Ishikawa (cell line): ENCODE data around the gene PPM1K.

Experiments used
- CEBPB ChIP-seq: IDR thresholded peaks from 2 replicates; pipeline ENCODE4 v1.6.1; 2012
- CREB1 ChIP-seq: IDR thresholded peaks from 2 replicates; pipeline ENCODE4 v1.6.1; 2012; ENCODE audit warnings: low read depth
- EGR1 ChIP-seq: IDR thresholded peaks from 2 replicates; pipeline ENCODE4 v1.6.1; 2012
- EP300 ChIP-seq: IDR thresholded peaks from 2 replicates; pipeline ENCODE4 v1.6.1; 2012; ENCODE audit warnings: borderline replicate concordance
- FOXM1 ChIP-seq: IDR thresholded peaks from 2 replicates; pipeline ENCODE4 v1.6.1; 2012; ENCODE audit warnings: low read depth, borderline replicate concordance
- NFIC ChIP-seq: IDR thresholded peaks from 2 replicates; pipeline ENCODE4 v1.6.1; 2012
- RAD21 ChIP-seq: IDR thresholded peaks from 2 replicates; pipeline ENCODE4 v1.6.1; 2012; ENCODE audit warnings: low read depth
- TAF1 ChIP-seq: IDR thresholded peaks from 2 replicates; pipeline ENCODE4 v1.6.1; 2012; ENCODE audit warnings: low read depth, mild to moderate bottlenecking
- TCF12 ChIP-seq: IDR thresholded peaks from 2 replicates; pipeline ENCODE4 v1.6.1; 2012; ENCODE audit warnings: low read depth
- TEAD4 ChIP-seq: IDR thresholded peaks from 2 replicates; pipeline ENCODE4 v1.6.1; 2012
- YY1 ChIP-seq: IDR thresholded peaks from 2 replicates; pipeline ENCODE4 v1.6.1; 2012; ENCODE audit warnings: low read depth
- ZBTB7A ChIP-seq: IDR thresholded peaks from 2 replicates; pipeline ENCODE4 v1.6.1; 2012; ENCODE audit warnings: low read depth
- TF ChIP-seq, protein P1 (sequence below): IDR thresholded peaks from 2 replicates; pipeline ENCODE4 v1.6.1; 2012; ENCODE audit warnings: low read depth, mild to moderate bottlenecking
- TF ChIP-seq, protein P2 (sequence below): IDR thresholded peaks from 2 replicates; pipeline ENCODE4 v1.6.1; 2012
- TF ChIP-seq, protein P3 (sequence below): IDR thresholded peaks from 2 replicates; pipeline ENCODE4 v1.6.1; 2012

Gene PPM1K

DNA sequence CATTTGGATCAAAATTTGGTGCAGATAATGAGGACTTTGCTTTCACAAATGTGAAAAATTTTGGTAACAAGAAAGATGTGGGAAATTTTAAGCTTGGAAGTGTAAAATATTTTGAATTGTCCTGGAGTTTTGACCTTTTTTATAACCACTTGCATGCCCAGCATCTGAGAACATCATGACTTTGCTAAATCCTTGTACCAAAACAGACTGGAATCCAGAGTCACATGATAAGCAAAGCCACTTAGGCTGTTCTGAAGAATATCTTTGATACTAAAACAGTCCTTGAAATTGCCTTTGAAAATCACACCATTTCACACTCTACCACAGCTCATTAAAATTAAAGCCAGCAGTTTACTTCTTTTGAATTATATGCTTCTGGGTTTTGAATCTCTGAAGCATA is 2.5 kb upstream of the PPM1K start:
- TF ChIP-seq TEAD4 (no peak), ZBTB7A (no peak), CREB1 (no peak), EP300 (no peak), NFIC (no peak), EGR1 (no peak), TCF12 (no peak), YY1 (no peak)
- TF ChIP-seq, protein P1, sequence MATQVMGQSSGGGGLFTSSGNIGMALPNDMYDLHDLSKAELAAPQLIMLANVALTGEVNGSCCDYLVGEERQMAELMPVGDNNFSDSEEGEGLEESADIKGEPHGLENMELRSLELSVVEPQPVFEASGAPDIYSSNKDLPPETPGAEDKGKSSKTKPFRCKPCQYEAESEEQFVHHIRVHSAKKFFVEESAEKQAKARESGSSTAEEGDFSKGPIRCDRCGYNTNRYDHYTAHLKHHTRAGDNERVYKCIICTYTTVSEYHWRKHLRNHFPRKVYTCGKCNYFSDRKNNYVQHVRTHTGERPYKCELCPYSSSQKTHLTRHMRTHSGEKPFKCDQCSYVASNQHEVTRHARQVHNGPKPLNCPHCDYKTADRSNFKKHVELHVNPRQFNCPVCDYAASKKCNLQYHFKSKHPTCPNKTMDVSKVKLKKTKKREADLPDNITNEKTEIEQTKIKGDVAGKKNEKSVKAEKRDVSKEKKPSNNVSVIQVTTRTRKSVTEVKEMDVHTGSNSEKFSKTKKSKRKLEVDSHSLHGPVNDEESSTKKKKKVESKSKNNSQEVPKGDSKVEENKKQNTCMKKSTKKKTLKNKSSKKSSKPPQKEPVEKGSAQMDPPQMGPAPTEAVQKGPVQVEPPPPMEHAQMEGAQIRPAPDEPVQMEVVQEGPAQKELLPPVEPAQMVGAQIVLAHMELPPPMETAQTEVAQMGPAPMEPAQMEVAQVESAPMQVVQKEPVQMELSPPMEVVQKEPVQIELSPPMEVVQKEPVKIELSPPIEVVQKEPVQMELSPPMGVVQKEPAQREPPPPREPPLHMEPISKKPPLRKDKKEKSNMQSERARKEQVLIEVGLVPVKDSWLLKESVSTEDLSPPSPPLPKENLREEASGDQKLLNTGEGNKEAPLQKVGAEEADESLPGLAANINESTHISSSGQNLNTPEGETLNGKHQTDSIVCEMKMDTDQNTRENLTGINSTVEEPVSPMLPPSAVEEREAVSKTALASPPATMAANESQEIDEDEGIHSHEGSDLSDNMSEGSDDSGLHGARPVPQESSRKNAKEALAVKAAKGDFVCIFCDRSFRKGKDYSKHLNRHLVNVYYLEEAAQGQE, result no peak
- TF ChIP-seq, protein P2, sequence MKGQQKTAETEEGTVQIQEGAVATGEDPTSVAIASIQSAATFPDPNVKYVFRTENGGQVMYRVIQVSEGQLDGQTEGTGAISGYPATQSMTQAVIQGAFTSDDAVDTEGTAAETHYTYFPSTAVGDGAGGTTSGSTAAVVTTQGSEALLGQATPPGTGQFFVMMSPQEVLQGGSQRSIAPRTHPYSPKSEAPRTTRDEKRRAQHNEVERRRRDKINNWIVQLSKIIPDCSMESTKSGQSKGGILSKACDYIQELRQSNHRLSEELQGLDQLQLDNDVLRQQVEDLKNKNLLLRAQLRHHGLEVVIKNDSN, result no peak

DNA sequence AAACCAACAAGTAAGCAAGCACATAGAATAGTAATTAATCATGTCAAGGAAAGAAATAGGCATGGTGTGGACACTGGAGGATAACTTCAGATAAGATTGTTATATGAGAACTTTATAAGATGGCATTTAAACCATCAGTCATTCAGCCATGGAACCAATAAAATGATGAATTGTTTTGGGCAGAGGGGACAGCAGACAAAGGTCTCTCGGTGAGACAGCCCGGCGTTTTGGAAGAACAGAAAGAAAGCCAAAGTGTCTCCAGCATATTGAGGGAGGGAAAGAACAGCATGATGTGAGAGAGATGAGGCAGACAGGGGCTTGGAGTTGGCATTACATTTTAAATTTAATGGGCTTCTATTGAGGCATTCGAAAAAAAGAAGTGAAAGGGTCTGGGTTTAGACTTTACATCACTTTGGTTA is 883 bp upstream of the PPM1K start:
- TF ChIP-seq NFIC (no peak), FOXM1 (no peak)
- TF ChIP-seq, protein P3, sequence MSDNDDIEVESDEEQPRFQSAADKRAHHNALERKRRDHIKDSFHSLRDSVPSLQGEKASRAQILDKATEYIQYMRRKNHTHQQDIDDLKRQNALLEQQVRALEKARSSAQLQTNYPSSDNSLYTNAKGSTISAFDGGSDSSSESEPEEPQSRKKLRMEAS, result no peak

DNA sequence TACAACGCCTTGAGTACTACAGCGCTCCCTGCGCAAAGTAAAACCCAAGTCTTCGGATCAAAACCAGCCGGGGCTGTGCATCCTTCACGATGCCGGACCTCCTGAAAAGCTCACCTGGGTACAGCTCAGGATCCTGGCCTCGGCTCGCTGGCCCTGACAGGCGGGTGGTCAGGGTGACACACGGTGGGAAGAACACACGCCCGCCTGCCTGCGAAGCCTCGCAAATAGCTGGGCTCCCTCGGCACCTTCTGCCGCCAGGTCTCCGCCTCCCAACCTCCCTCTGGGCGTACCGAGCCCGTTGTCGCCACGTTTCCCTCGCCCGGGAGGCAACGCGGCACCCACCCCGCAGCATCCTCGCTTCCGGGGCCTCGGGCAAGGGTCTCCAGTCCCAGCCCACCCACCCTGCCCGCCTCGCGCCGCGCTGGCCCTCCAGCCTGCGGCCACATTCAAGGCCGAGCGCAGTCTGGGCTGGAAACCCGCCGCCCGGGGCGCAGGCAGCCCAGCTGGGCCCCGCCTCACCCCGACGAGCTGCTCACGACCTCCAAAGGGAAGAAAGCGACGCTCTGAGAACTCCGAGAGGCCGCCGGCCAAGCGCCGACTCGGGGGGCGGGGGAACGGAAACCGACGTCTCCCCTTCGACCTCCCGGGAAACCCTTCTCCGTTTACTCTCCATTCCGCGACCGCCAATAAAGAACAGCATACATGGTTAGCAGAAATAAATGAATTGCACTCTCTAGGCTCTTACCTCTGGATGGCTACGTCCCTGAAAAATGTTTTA is 511 bp downstream of the PPM1K start:
- TF ChIP-seq, protein P3, result peak; percentile 82
- TF ChIP-seq, protein P1, result no peak

DNA sequence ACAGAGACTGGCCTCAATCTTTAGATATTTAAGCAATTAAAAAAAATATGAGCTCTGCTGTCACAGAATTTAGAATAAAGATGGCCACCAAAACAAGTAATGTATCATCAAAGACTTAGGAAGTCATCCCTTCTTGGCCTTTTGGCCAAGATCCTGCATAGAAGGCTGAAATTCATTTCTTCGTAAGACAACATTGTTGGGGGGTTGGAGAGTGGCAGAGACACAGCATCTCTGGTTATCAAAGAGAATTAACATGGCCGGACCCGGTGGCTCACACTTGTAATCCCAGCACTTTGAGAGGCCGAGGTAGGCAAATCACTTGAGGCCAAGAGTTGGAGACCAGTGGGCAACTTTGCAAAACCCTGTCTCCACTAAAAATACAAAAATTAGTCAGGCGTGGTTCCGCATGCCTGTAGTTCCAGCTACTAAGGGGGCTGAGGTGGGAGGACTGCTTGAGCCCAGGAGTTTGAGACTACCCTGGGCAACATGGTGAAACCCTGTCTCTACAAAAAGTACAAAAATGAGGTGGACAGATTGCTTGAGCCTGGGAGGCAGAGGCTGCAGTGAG is 4.0 kb downstream of the PPM1K start:
- TF ChIP-seq, protein P1, result no peak
- TF ChIP-seq, protein P2, result no peak
- TF ChIP-seq TEAD4, result no peak
- no peak for TF ChIP-seq TAF1
- TF ChIP-seq ZBTB7A, result no peak
- no peak for TF ChIP-seq CREB1
- no peak for TF ChIP-seq EP300
- no peak for TF ChIP-seq EGR1
- TF ChIP-seq CEBPB, result no peak
- TF ChIP-seq FOXM1, result no peak
- TF ChIP-seq NFIC, result no peak
- no peak for TF ChIP-seq TCF12
- no peak for TF ChIP-seq RAD21
- TF ChIP-seq, protein P3, result no peak
- TF ChIP-seq YY1, result no peak

DNA sequence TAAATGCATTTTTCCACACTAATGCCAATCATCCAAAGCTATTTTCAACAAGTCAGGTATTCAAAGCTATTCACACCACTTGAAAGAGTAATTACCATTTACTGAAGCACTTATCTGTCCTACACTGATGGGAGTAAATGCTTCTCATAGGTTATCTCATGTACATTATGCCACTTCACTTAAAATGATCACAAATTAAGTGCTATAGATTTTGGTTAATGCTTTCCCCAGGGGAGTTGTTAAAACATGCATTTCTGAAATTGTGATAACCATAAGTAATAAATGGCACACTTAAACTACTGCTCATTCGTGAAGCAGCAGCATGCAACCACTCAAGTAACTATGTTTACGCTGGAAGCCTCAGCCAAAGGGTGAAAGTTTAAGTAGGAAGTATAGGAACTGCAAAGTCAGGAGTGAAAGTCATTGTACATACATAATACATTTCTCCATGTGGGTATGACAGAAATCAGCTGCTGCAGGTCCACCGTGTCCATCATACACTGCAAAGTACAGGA is 6.6 kb downstream of the PPM1K start:
- TF ChIP-seq, protein P1, result no peak
- no peak for TF ChIP-seq TEAD4
- no peak for TF ChIP-seq NFIC
- no peak for TF ChIP-seq ZBTB7A
- TF ChIP-seq TAF1, result no peak
- no peak for TF ChIP-seq CREB1
- TF ChIP-seq FOXM1, result no peak
- TF ChIP-seq EP300, result no peak
- TF ChIP-seq, protein P3, result no peak
- no peak for TF ChIP-seq RAD21
